HG03135 (cell line): ENCODE results near the gene ERMARD.

Experiments
- ATAC-seq: cut with Tn5 transposase; IDR thresholded peaks from one replicate; pipeline ENCODE4 v1.9.1; 2021; ENCODE audit warnings: mild to moderate bottlenecking, moderate library complexity; ENCODE audit not compliant: unreplicated experiment

ERMARD gene

GRCh38 chr6:169751242-169752073 is at the start of gene ERMARD, which contains the start of gene DYNLT2:
TSS of gene ERMARD (plus strand) at chr6:169751622. CDS start at chr6:169751658, 36 bp downstream.
TSS of gene DYNLT2 (minus strand) at chr6:169751572. CDS start at chr6:169751458, 114 bp downstream.
- peak; percentile 95 for ATAC-seq

- peak; percentile 96 for ATAC-seq
These were observed 49.2 kb upstream of the ERMARD start, which contains the start of the genes C6orf120 and WDR27 for GRCh38 chr6:169701954-169702839. TSS of gene C6orf120 (plus strand) at chr6:169702126. CDS start at chr6:169702460, 334 bp downstream. TSS of gene WDR27 (minus strand) at chr6:169702029. CDS start at chr6:169689005, 13,024 bp downstream.

- peak; percentile 19 for ATAC-seq
These were observed 48.6 kb upstream of the ERMARD start for GRCh38 chr6:169702840-169703246.

GRCh38 chr6:169707772-169708171 is 43.6 kb upstream of the ERMARD start:
- no peak for ATAC-seq

- peak; percentile 58 for ATAC-seq
These were observed 42.1 kb upstream of the ERMARD start for GRCh38 chr6:169709293-169709692.

- ATAC-seq = no peak
These were observed 41.4 kb upstream of the ERMARD start for GRCh38 chr6:169710009-169710408.

GRCh38 chr6:169714178-169714577 is 37.2 kb upstream of the ERMARD start:
- no peak for ATAC-seq

- no peak for ATAC-seq
These were observed 36.8 kb upstream of the ERMARD start for GRCh38 chr6:169714595-169714994.

GRCh38 chr6:169719117-169719516 is 32.3 kb upstream of the ERMARD start:
- ATAC-seq = no peak

- ATAC-seq = no peak
These were observed 31.1 kb upstream of the ERMARD start for GRCh38 chr6:169720207-169720855.

- ATAC-seq = no peak
These were observed 28.8 kb upstream of the ERMARD start for GRCh38 chr6:169722362-169723199.

GRCh38 chr6:169723200-169723909 is 28.1 kb upstream of the ERMARD start:
- peak; percentile 42 for ATAC-seq

GRCh38 chr6:169723991-169724493 is 27.4 kb upstream of the ERMARD start:
- peak; percentile 42 for ATAC-seq

GRCh38 chr6:169724494-169725124 is 26.8 kb upstream of the ERMARD start, which contains the start of gene PHF10:
TSS of gene PHF10 (minus strand) at chr6:169724500. CDS start at chr6:169723931, 569 bp downstream.
- peak; percentile 36 for ATAC-seq

- no peak for ATAC-seq
These were observed 26.0 kb upstream of the ERMARD start for GRCh38 chr6:169725125-169726048.

GRCh38 chr6:169726049-169726400 is 25.4 kb upstream of the ERMARD start:
- no peak for ATAC-seq

GRCh38 chr6:169726963-169727362 is 24.5 kb upstream of the ERMARD start:
- ATAC-seq = no peak
